Rectal smooth muscle tissue (tissue), 1 donor: ENCODE measurements around the gene ITGAE.

Experiments
- H3K27ac ChIP-seq: one replicate; pipeline ENCODE4 v1.7.0; 2013; ENCODE audit warnings: low read depth, low read length, inconsistent platforms
- H3K27me3 ChIP-seq: one replicate; pipeline ENCODE4 v1.7.0; 2013; ENCODE audit warnings: low read length; ENCODE audit not compliant: control insufficient read depth, insufficient read depth
- H3K36me3 ChIP-seq: one replicate; pipeline ENCODE4 v1.7.0; 2013; ENCODE audit warnings: low read length; ENCODE audit not compliant: control insufficient read depth, insufficient read depth
- H3K4me1 ChIP-seq: one replicate; pipeline ENCODE4 v1.7.0; 2013; ENCODE audit warnings: low read length; ENCODE audit not compliant: control insufficient read depth, insufficient read depth
- H3K4me3 ChIP-seq: one replicate; pipeline ENCODE4 v1.7.0; 2013; ENCODE audit warnings: low read length
- H3K9ac ChIP-seq: one replicate; pipeline ENCODE4 v1.7.0; 2013; ENCODE audit warnings: low read length

The ITGAE gene

GRCh38 chr17:3834811-3835210, 33.8 kb upstream of the ITGAE start:
- H3K9ac ChIP-seq: no peak overlapping the region
- no peak overlapping the region for H3K4me3 ChIP-seq
- no peaks in the 10 kb centered on the region for H3K27me3 ChIP-seq
- H3K36me3 ChIP-seq: peaks cover 17% of the 10 kb centered on the region
- no peak overlapping the region for H3K27ac ChIP-seq
- H3K4me1 ChIP-seq: no peaks in the 10 kb centered on the region

GRCh38 chr17:3828852-3829232, 27.9 kb upstream of the ITGAE start:
- no peak overlapping the region for H3K9ac ChIP-seq
- no peak overlapping the region for H3K4me3 ChIP-seq

GRCh38 chr17:3828151-3828851, 27.3 kb upstream of the ITGAE start:
- H3K4me3 ChIP-seq: no peak overlapping the region
- H3K27me3 ChIP-seq: no peaks in the 10 kb centered on the region
- H3K9ac ChIP-seq: no peak overlapping the region
- H3K36me3 ChIP-seq: peaks cover 19% of the 10 kb centered on the region
- H3K4me1 ChIP-seq: peaks cover 12% of the 10 kb centered on the region
- H3K27ac ChIP-seq: peak overlapping the region; percentile 79

More at GRCh38 chr17:3828852-3829232, 27.9 kb upstream of the ITGAE start:
- Histone ChIP-seq H3K27me3 (no peaks in the 10 kb centered on the region), H3K4me1 (peaks cover 12% of the 10 kb centered on the region), H3K36me3 (peaks cover 15% of the 10 kb centered on the region), H3K27ac (peak overlapping the region; percentile 79)

- H3K36me3 ChIP-seq: peaks cover 19% of the 10 kb centered on the region
- no peaks in the 10 kb centered on the region for H3K27me3 ChIP-seq
- peaks cover 12% of the 10 kb centered on the region for H3K4me1 ChIP-seq
- no peak overlapping the region for H3K9ac ChIP-seq
- H3K4me3 ChIP-seq: no peak overlapping the region
- H3K27ac ChIP-seq: peak overlapping the region; percentile 79
Measured at GRCh38 chr17:3827124-3827773, 26.3 kb upstream of the ITGAE start.

GRCh38 chr17:3826191-3826590, 25.2 kb upstream of the ITGAE start:
- H3K4me3 ChIP-seq: no peak overlapping the region
- peaks cover 25% of the 10 kb centered on the region for H3K36me3 ChIP-seq
- H3K27ac ChIP-seq: no peak overlapping the region
- H3K4me1 ChIP-seq: peaks cover 12% of the 10 kb centered on the region
- H3K9ac ChIP-seq: no peak overlapping the region
- no peaks in the 10 kb centered on the region for H3K27me3 ChIP-seq

- H3K36me3 ChIP-seq: peaks cover 28% of the 10 kb centered on the region
- H3K4me3 ChIP-seq: no peak overlapping the region
- H3K27ac ChIP-seq: no peak overlapping the region
- no peak overlapping the region for H3K9ac ChIP-seq
- no peaks in the 10 kb centered on the region for H3K27me3 ChIP-seq
- H3K4me1 ChIP-seq: no peaks in the 10 kb centered on the region
Measured at GRCh38 chr17:3821101-3821500, 20.1 kb upstream of the ITGAE start.

- Histone ChIP-seq H3K4me3 (no peak overlapping the region), H3K27me3 (no peaks in the 10 kb centered on the region), H3K4me1 (no peaks in the 10 kb centered on the region), H3K9ac (no peak overlapping the region), H3K36me3 (peaks cover 32% of the 10 kb centered on the region), H3K27ac (no peak overlapping the region)
Measured at GRCh38 chr17:3818786-3819185, 17.8 kb upstream of the ITGAE start.

GRCh38 chr17:3817851-3818605, 17.0 kb upstream of the ITGAE start:
- Histone ChIP-seq H3K4me3 (no peak overlapping the region), H3K36me3 (peaks cover 32% of the 10 kb centered on the region), H3K9ac (no peak overlapping the region), H3K4me1 (no peaks in the 10 kb centered on the region), H3K27me3 (no peaks in the 10 kb centered on the region), H3K27ac (no peak overlapping the region)

GRCh38 chr17:3815925-3816324, 14.9 kb upstream of the ITGAE start:
- Histone ChIP-seq H3K4me3 (no peak overlapping the region), H3K4me1 (no peaks in the 10 kb centered on the region), H3K36me3 (peaks cover 27% of the 10 kb centered on the region), H3K27ac (no peak overlapping the region), H3K9ac (no peak overlapping the region), H3K27me3 (no peaks in the 10 kb centered on the region)

GRCh38 chr17:3815122-3815521, 14.1 kb upstream of the ITGAE start:
- Histone ChIP-seq H3K36me3 (peaks cover 27% of the 10 kb centered on the region), H3K27ac (no peak overlapping the region), H3K9ac (no peak overlapping the region), H3K27me3 (no peaks in the 10 kb centered on the region), H3K4me1 (no peaks in the 10 kb centered on the region), H3K4me3 (no peak overlapping the region)

GRCh38 chr17:3814361-3814760, 13.4 kb upstream of the ITGAE start:
- Histone ChIP-seq H3K36me3 (peaks cover 24% of the 10 kb centered on the region), H3K27ac (no peak overlapping the region), H3K27me3 (no peaks in the 10 kb centered on the region), H3K9ac (no peak overlapping the region), H3K4me1 (no peaks in the 10 kb centered on the region), H3K4me3 (no peak overlapping the region)

GRCh38 chr17:3813171-3813570, 12.2 kb upstream of the ITGAE start:
- H3K27me3 ChIP-seq: no peaks in the 10 kb centered on the region
- H3K36me3 ChIP-seq: peaks cover 25% of the 10 kb centered on the region
- H3K9ac ChIP-seq: no peak overlapping the region
- H3K4me3 ChIP-seq: no peak overlapping the region
- no peak overlapping the region for H3K27ac ChIP-seq
- no peaks in the 10 kb centered on the region for H3K4me1 ChIP-seq
